ENCODE results near the gene E4F1.
"Not testable (repeated sequence)": the region's sequence is repeated elsewhere in the genome, so short reads cannot be mapped to it uniquely, and the experiment has no call there.

The E4F1 gene

GRCh38 chr16:2244926-2245795 lies 21.8 kb downstream of the E4F1 start:
- DNase-seq (ENCODE audit: low spot score), result no peak

DNA sequence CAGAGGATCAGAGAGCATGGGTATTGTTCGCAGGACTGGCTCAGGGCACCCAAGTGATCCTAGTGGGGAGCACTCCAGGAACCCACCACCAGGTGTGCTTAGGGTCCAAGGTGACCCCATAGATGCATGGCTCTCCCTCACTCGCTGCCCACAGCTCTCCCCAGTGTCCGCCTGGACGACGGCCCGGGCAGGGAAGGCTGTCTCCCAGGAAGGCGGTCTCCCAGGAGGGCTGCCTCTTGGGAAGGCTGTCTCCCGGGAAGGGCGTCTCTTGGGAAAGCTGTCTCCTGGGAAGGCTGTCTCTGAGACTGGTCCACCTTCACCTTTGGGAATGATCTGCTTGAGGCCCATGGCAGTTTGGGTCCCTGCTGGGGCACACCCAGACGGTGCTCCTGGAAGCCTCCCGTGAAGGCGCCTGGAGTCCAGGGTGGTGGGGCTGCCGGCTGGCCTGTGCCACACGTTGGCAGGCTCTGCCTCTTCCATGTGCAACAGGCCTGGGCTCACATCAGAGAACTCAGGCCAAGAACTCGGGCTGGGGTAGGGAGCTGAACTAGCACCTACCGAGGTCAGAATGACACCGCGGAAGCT lies 23.0 kb downstream of the E4F1 start:
- no peak for DNase-seq (ENCODE audit: low spot score)

DNA sequence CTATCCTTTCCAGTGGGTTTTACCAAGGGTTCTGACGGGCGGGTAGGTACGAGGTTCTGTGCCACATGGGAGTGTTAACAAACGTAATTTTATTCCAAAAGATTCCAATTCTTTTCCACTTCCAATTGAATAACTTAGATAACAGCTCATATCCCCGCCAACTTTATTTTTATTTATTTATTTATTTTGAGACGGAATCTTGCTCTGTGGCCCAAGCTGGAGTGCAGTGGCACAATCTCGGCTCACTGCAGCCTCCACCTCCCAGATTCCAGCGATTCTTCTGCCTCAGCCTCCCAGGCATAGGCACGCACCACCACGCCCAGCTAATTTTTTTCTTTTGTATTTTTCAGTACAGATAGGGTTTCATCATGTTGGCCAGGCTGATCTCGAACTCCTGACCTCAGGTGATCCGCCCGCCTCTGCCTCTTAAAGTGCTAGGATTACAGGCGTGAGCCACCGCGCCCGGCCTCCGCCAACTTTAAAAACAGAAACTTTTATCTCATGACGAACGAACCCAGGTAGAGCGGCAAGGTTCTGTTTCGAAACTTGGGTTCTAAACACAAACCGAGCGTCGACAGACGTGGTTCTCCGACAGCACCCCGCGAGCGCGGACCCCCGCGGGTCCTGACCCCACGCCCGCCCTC lies 27.4 kb downstream of the E4F1 start:
- peak; percentile 15 for DNase-seq (ENCODE audit: low spot score)

DNA sequence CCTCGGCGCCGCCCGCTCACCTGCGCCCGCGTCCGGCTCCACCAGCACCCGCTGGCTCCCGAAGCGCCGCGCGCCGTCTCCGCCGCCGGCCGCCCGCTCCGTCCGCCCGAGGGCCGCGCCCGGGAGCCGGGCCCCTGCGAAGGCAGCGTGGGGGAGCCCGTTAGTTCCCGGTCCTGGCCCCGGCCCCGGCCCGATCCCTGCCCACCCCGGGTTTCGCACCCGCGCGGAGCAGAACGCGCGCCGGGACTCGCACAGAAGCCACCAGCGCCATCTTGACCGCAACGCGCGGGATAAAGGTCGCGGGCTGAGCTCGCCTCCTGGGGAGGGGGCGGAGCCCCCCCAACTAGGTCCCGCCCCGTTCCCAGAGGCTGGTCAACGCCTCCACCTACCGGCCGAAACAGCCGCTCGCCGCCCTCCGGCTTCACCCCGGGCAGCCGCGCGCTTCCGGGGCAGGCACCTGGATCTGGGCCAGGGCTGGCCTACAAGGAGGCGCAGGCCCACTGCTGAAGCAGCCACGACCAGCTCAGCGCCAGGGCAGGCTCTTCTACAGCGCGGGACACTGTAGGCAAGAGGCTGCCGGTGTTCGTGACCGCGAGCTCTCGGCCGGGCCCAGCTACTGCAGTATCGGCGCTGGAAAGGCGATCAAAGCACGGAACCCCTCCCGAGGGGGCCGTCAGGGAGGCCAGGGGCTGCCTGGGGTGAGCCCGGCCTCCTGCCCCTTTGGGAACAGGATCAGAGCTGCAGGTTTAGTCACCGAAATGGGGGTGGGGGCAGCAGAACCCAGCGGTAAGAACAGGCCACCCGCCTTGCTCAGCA lies 28.1 kb downstream of the E4F1 start, which contains the start of gene ECI1:
ECI1 (minus strand) TSS at position 292 of the 816 bp plus-strand sequence; CDS start at position 271, 21 bp downstream.
- peak; percentile 89 for DNase-seq (ENCODE audit: low spot score)

- DNase-seq (ENCODE audit: low spot score), result no peak
Measured at GRCh38 chr16:2252806-2253148, 29.4 kb downstream of the E4F1 start.

DNA sequence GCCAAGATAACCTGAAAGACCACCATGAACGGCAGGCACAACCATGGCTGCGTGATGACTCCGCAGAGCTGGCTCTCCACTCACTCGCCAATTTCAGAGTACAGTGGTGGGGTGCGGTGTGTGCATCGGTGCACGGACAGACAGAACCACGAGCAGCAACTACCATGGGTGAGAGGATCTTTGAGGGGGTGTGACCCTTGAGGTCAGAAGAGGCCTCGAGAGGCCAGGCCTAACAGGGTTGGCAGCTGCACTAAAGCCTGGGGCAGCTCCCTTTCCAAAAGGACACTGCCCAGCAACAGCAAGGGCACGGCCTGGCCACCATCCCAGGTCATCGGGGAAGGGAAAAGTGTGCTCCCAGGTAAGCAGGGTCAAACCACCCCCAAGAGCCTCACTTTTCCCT lies 29.9 kb downstream of the E4F1 start:
- DNase-seq (ENCODE audit: low spot score), result no peak

DNA sequence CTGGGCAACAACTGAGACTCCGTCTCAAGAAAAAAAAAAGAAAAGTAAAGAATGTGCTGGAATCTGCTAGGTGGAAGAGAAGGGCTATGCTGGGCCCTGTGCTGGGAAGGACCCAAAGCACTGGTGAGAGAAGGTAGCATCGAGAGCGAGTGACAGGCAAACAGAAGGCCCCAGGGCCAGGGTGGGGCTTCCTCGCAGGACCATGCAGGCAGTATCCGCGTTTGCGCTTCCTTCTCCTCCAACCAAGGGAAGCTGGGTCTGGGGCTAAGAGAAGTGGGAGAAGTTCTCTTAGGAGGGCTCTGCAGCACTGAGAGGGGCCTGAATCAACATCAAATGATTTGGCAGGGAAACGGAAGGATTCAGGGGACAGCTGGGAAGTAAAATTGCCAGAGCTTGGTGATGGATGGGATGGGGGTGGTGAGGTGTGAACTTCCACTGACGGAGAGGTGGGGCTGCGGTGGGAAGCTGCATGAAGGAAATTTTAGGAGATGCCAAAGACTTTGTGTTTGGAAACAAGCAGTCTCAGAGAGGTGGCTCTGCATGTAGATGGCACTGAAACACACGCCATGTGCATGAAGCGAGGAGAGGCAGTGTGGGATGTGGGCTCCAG lies 33.2 kb downstream of the E4F1 start:
- DNase-seq (ENCODE audit: low spot score), result no peak

DNA sequence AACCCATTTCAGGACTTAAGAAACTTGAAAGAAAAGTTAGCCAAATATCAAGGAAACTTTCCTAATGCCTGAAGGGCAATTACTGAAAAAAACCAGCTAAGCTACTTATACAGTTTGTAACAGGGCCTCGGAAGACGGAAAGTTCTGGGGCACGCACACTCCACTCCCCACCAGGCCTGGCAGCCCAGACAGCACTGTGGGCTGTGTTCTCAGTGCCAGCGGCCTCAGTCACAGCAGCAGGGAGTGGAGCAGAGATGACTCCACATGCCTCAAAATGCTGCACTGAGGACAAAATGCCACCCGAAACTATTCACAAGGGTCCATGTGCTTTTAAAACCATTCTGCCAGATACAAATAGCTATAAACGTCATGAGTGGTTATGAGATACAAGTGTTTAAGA lies 34.3 kb downstream of the E4F1 start:
- DNase-seq (ENCODE audit: low spot score), result no peak

DNA sequence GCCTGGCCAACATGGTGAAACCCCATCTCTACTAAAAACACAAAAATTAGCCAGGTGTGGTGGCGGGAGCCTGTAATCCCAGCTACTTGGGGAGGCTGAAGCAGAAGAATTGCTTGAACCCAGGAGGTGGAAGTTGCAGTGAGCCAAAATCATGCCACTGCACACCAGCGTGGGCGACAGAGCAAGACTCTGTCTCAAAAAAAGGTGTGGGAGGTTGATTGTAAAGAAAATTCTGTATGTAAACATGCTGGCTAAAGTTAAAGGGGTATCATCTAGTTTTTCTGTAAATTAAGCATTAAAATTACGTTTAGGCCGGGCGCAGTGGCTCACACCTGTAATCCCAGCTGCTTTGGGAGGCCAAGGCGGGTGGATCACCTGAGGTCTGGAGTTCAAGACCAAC lies 35.1 kb downstream of the E4F1 start:
- DNase-seq (ENCODE audit: low spot score), result not testable (repeated sequence)

GRCh38 chr16:2260250-2260649 lies 36.9 kb downstream of the E4F1 start:
- no peak for DNase-seq (ENCODE audit: low spot score)

GRCh38 chr16:2263026-2263425 lies 39.6 kb downstream of the E4F1 start:
- not testable (repeated sequence) for DNase-seq (ENCODE audit: low spot score)

- DNase-seq (ENCODE audit: low spot score), result peak; percentile 13
Measured at GRCh38 chr16:2266887-2267286, 43.5 kb downstream of the E4F1 start.

- peak; percentile 10 for DNase-seq (ENCODE audit: low spot score)
Measured at GRCh38 chr16:2267505-2267912, 44.1 kb downstream of the E4F1 start.

DNA sequence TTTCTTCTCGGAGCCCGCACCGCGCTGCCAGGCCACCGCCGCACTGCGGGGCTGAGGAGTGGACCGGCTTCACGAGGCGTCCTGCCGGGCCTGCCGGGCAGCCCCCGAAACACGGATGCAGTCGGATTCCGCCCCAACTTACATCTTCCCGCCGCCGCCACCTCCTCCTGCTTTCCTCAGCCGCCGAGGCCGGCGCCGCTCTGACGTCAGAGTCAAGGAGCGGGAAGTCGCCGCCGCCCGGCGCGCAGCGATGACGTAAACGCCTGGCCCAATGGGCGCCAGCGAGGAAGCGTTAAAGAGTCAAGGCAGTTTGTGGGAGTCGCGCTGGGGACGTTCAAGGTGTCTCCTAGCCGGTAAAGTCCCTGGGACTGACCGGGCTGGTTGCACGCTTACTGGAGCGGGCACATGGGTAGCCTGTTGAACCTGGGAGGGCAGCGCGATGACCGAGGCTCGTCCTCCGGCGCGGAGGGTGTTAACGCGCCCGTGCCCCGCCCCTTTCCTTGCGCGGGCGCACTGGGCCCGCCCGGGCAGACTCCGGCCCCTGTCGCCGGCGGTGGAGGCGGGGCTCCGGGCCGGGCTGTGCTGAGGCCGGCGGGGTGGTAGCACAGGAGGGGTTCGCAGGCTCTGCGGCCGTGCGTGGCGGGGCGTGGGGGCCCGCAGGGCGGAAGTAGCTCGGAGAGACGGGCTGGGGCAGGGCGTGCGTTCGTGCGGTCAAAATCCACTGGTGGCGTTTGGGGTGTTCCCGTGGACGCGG lies 44.7 kb downstream of the E4F1 start, which contains the start of gene RNPS1:
RNPS1 (minus strand) TSS at position 214 of the 754 bp plus-strand sequence. CDS start 3,483 bp downstream, outside the sequence.
- DNase-seq (ENCODE audit: low spot score), result peak; percentile 96

DNA sequence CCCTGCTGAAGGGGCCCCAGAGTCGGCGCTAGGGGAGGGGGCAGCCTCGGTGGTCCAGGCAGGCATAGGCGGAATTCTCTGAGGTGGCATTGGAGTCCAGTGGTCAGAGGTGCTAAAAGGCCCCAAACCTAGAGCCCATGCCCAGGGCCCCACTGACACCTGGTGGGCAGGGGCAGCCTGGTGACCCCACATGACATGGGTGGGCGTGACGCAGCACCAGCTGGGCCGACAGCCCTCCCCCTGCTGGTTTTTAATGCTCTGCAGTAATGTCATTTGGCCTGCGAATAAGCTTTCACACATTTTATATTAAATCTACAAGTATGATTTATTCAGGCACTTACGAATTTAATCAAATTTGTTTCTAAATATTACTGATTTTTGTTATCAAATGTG lies 46.7 kb downstream of the E4F1 start:
- no peak for DNase-seq (ENCODE audit: low spot score)

DNA sequence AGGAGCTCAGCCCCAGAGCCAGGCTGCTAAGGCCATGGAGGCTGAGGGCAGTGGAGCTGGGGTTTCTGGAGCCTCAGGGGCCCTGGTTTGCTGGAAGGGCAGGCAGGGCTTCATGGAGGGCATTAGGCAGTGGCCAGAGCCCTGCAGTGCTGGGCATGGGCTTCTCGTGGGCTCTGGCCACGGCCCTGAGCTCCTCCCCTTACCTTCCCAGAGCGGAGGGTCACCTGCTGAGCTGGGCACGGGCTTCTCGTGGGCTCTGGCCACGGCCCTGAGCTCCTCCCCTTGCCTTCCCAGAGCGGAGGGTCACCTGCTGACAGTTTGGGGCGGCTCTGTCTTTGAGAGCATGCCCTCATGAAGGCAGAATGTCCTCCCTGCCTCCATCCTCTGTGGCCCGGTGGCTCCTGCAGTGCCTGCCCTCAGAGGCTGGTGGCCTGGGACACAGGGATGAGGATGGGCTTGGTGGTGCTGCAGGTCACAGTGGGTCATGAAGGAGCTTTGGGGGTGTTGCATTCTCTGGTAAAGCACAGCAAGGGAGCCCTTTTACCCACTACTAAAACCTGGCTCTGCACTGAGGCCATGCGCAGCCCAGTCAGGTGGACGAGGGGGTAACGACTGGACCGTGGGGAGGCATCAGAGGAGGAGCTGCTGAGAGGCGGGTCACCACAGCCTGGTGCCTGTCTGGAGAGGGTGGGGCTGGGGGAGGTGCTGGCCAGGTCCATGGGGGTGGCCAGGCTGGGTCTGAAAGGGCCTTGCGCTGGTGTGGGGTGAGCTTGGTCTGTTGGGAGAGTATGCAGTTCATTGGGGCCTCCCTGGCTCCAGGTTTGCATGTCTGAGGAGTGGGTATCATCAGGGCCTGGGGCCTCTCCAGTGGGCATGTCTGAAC lies 47.4 kb downstream of the E4F1 start:
- DNase-seq (ENCODE audit: low spot score), result no peak

GRCh38 chr16:2271848-2272461 lies 48.6 kb downstream of the E4F1 start:
- DNase-seq (ENCODE audit: low spot score), result no peak

- no peak for DNase-seq (ENCODE audit: low spot score)
Measured at GRCh38 chr16:2273484-2273883, 50.1 kb downstream of the E4F1 start.

DNA sequence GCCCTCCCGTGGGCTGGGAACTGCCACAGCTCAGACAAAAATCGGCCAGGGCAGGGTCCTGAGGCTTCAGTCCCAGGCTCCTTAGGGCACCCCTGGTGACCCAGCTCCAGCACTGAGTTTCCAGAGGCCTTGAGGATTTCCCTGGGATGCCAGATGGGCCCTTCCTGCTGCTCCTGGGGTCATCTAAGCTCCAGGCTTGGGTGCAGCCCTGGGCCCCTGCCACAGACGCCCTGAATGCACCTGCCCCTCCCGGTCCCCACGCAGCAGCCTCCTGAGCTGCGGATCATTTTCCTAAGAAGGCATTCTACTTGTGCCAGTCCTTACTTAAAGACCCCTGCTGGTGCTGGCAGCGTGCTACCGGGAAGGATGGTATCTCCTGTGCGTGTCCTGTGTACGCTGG lies 50.5 kb downstream of the E4F1 start:
- DNase-seq (ENCODE audit: low spot score), result no peak

All from kidney capillary endothelial cell (primary cell).